Measurements from ENCODE around the gene GALR2.

GRCh38 chr17:76063875-76064546 lies 10.6 kb upstream of the GALR2 start:
- no peak for TF ChIP-seq CTCF (optimal IDR thresholded peaks at IDR 0.05 in 1 of 3, IDR thresholded peaks at IDR 0.05 in 1 of 3, conservative IDR thresholded peaks at IDR 0.05 in 1 of 3; ENCODE audit: extremely low read depth in 1 of 3, insufficient read depth in 2 of 3, low read length in 3 of 3)
- TF ChIP-seq EZH2 (IDR thresholded peaks at IDR 0.05; ENCODE audit: low read length) = no peak
